ENCODE data around the gene METRN.

Gene METRN

DNA sequence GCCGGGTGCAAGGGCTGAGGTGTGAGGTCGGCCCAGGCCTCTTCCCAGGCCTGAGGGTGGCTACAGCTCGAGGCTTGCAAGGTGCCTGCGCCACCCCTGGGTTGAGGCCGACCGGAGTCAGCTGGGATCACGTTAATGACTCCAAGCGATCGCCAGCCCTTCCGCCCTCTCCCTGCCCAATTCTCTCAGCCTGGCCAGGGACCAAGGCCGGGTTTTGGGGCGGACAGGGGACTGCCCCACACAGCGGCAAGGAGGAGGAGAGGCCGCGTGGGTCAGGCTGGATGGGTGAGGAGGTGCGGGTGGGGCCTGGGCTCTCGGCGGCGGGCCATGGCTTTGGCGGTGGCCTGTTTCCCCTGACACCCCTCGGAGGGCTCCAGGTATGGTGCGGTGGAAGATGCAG lies 21.6 kb upstream of the METRN start:
- DNase-seq: no peak

DNA sequence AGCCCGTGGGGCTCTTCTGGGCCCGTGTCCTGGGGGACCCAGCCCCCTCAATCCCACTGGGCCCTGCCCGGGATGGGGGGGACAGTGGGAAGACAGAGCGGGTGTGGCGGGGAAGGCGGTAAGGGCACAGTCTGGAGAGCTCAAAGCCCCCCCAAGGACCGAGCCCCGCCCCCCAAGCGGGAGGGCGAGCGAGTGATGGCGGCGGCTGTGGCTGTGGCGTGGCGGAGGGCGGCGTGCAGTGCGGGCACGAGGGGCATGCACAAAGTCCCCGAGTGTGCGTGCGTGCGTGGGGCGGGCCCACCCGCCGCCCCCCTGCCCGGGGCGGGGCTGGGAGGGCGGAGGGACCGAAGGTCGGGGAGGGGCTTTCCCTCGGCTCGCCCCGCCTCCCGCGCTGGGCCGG lies 21.2 kb upstream of the METRN start:
- no peak for DNase-seq

DNA sequence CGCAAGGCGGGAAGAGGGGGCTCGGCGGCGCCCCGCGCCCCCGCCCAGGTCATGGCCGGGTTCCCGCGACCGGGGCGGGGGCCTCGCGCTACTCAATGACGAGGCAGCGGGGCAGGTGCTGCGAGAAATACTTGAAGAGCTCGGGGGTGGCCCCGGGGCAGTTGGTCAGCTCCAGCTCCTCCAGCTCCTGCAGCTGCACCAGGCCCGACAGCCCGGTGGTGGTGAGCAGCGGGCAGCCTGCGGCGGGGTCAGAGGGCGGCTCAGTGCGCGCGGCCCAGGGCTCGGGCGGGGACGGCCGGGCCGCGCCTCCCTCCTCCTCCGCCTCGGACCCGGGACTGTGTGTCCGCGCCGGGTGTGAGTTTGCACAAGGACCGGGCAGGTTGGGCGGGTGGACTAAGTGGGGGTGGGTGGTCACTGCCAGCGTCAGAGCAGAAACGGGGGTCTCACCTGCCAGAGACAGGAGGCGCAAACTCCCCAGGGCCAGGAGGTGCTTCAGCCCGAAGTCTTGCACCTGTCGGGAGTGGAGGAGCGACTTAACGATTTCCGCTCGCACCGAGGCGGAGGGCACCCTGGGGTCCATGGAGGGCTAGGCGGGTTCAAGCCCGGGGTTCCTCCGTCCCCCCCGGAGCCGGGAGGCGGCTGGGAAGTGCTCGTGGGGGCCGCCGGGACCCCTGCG lies 20.6 kb upstream of the METRN start:
- no peak for DNase-seq

- DNase-seq: no peak
These were observed 20.0 kb upstream of the METRN start for GRCh38 chr16:694863-695354.

- peak; percentile 70 for DNase-seq
These were observed 19.4 kb upstream of the METRN start for GRCh38 chr16:695355-696089.

DNA sequence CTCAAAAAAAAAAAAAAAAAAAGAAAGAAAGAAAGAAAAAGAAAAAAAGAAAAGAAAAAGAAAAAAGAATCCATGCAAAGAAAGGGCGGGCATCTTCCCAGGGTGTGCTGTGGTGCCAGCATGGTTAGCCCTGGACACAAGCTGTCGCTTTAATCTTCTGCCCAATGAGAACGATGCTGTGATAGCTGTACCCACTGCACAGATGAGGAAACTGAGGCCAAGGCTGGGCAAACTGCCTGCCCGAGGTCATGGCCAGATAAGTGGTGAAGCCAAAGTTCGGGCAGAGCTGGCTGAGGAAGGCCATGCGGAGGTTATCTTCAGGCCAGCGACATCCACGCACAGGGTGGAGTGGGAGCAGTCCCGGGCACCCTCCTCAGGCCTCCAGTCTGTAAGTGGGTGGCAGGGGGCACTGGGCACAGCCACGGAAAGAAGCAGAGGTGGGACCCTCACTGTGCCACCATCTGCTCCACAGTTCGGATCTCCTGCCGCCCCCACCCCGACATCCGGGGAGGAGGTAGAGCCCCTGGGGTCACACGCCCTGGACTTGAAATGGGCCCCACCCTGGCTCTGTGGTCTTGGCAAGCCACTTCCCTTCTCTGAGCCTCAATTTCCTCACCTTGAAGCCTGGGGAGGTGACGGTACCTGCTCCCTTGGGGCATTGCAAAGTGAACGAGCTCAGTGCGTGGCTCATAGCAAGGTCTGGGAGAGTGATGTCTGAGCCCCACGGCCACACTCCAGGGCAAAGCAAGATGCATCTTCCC lies 15.8 kb upstream of the METRN start:
- no peak for DNase-seq

GRCh38 chr16:700684-701584 lies 14.0 kb upstream of the METRN start:
- DNase-seq: peak; percentile 44

GRCh38 chr16:702341-702740 lies 12.6 kb upstream of the METRN start:
- no peak for DNase-seq

DNA sequence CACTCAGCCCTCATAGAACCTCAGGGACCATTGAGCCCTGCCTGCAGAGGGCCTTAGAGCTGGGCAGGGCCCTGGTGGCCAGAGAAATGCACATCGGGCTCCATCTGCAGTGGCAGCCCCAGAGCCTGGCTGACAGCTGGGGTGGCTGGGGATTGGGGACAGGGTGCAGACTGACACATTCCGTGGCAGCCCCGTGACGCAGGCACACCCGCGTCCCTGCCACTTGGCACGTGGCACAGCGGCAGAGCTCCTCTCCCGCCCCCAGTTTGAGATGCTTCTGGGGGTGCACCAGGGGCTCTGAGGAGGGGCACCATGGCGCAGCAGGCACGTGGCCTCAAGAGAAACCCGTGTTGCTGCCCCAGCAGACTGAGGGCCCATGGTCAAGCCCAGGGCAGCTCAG lies 11.5 kb upstream of the METRN start:
- DNase-seq: no peak

GRCh38 chr16:704047-704446 lies 10.9 kb upstream of the METRN start:
- no peak for DNase-seq

GRCh38 chr16:704552-705380 lies 10.2 kb upstream of the METRN start:
- no peak for DNase-seq

DNA sequence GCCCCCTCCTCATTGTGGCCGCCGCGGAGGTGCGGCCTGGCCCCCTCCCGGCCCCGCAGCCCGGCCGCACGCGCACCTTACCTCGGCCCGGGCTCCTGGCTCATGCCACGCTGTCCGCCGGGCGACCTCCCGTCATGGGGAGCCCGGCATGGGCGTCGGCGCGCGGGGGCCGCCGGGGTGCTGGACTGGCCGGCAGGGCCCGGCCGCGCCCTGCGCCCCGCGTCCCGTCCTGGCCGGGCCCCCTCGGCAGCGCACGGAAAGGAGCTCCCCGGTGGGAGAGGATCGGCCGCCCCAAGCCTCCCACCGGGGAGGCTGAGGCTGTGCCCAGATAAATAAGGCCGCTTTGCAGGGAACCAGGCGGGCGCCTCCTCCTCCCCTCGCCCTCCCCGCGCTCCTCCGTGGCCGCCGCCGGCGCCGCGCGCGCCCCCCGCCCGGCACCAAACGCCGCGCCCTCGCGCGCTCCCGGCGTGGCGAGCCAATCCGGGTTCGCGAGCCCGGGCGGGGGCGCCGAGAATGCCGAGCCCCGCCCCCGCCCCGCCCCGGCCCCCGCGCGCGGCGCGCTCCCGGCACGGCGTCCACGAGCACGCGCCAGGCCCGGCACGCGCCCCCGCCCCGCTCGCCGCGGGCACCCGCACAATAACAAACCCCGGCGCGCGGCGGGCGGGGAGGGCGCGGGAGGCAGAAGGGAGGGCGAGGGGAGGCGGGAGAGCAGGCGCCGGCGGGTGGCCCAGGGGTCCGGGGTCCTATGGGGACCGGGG lies 9.3 kb upstream of the METRN start, which contains the start of gene FBXL16:
FBXL16 (minus strand) TSS at position 371 of the 758 bp plus-strand sequence. CDS start 8,396 bp downstream, outside the sequence.
- DNase-seq: no peak

- DNase-seq: no peak
These were observed 8.5 kb upstream of the METRN start for GRCh38 chr16:706189-707061.

- no peak for DNase-seq
These were observed 7.8 kb upstream of the METRN start for GRCh38 chr16:707062-707538.

GRCh38 chr16:708019-708418 lies 6.9 kb upstream of the METRN start:
- DNase-seq: no peak

DNA sequence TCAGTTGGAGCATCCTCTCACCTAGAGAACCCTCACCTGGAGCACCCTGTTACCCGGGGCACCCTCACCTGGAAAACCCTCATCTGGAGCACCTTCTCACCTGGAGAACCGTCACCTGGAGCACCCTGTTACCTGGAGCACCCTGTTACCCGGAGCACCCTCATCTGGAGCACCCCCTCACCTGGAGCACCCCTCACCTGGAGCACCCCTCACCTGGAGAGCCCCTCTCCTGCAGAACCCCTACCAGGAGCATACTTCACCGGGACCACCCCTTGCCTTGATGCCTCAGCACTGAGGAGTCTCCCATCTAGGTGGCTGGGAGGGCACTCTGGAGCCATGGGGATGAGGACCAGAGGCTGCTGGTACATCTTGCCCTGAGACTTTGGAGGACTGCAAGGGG lies 6.0 kb upstream of the METRN start:
- no peak for DNase-seq

DNA sequence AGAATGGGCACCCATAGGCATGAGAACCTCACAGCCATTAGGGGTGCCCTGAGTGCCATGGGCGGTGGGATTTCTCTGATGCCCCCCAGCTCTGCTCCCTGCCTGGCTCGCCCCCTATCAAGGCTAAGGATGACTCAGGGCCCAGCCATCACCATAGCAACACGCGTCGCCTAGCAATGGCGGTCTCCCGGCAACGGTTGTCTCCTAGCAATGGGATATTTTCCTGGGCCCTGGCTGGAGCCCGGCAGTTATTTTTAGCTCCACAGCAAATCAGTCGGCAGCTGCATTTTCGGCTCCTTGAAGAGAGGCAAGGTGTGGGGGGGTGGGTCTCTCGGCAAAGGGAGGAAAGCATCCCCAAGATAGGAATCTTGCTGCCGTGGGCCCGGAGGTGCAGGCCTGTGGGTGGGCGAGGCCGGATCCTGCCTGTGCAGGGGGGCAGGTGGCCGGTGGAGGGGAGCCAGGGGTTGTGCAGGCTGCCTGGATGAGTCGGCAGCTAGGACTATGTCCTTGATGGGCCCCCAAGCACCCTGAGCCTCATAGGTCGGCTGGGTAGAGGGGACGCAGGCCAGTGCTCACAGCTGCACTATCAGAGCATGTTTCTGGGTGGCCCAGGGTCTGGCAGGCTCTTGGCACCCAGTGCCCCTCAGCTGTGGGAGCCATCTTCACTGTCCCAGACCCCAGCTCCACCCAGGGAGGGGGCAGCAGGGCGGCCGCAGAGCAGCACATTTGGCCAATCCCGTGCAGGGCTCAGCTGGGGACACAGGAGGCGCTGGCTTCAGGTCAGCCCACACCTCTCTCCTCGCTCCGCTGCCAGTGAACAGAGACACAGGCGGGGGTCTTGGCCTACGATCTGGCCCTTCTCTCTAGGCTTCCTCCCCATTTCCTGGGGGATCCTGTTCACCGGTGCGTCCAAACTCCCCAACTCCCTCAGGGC lies 5.1 kb upstream of the METRN start:
- no peak for DNase-seq

DNA sequence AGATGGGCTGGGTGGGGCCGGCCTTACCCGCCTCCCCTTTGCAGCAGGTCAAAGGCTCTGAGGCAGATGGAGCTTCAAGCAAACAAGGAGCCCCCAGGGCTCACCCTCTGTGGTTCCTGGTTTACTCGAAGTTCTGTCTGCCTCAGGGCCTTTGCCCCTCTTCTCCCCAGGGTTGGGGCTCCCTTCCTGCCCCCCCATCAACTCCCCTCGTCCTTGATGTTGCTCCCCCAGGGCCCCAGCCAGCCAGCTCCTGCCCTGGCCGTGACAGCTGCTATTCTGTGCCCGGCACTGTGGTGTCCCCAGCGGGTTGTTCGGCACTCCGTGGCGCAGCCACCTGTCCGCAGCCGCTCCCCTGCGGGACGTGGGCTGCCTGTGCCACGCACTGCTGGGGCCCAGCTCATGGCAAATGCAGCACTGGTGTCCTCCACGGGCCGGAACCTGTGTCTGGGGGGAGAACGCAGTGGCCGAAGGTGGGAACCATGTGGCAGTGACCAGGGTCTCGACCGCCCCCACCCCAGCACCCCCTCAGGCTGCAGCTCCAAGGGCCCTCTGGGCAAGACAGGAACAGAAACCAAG lies 4.3 kb upstream of the METRN start:
- no peak for DNase-seq
